Measurements from ENCODE around the gene OLR1.

GRCh38 chr12:10153271-10154144 lies 18.4 kb downstream of the OLR1 start:
- peak; percentile 58 for TF ChIP-seq CTCF (conservative IDR thresholded peaks at IDR 0.05; ENCODE audit: low read length)
- TF ChIP-seq EZH2phosphoT487 (IDR thresholded peaks at IDR 0.05; ENCODE audit: borderline replicate concordance) = no peak

Data from Loucy (cell line).